HG03060 (cell line): ENCODE measurements around the gene CASZ1.

Experiments used
- ATAC-seq: cut with Tn5 transposase; IDR thresholded peaks from one replicate; pipeline ENCODE4 v1.9.1; 2021; ENCODE audit warnings: low read depth, moderate number of reproducible peaks; ENCODE audit not compliant: unreplicated experiment

CASZ1 gene

DNA sequence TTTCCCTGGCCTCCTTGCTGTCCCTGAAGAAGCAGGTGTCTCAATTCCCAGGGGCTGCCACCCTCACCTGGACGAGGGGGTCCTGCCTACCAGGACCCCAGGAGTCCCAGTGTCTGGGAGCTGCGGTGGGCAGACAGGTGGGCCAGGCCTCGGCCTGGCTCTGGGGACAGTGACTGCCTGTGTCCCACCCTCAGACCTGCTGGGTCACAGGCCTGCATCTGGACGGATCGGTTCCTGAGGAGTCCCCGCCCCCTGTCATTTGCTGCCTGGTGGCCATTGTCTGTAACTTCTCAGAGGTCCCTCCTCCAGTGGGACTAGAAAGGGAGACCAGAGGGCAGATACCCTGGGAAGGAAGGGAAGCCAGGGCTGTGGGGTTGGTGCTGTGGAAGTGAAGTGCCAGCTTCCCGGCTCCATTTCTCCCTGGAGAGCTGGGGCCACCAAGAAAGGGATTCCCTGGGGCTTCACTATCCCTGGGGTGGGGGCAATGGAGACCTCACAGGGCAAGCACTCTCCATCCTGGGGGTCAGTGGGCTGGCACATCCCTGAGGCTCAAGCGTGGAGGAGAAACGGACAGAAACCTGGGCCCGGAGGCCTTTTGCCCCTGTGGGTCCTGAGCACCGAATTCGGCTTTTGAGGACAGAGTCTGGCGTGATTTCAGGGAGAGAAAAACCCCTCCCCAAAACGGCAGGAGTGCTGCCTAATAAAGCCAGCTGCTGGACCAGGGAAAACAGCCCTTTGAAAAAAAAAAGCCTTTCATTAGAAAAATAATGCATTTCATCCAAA, 164.4 kb downstream of the CASZ1 start:
- no peak for ATAC-seq

DNA sequence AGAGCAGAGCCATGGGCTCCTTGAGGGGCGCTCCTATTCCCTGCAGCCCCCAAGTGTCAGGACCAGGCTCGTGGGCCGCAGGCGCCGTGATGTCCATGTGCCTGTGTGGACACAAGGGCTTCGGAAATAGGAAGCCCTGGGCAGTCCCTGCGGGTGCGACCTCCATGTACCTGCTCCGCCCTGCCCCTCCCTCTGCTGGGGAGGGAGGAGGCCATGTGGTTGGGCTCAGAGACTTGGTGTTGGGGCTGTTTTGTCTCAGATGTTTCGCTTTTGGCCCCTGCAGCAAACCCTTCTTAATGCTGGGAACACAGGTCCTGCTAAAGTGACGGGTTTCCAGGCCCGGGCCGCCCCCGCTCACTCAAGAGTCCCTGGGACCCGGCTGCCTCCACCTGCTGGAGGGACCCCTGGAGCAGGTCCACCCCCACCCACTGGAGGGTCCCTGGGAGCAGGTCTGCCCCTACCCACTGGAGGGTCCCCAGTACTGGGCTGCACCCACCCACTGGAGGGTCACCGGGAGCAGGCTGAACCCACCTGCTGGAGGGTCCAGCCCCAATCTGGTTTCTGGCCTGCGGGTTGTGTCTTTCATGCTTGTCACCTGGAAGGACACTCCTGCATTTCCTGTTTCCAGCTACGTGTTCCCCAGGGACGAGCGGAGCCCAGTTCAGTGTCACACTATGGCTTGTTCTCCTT, 165.2 kb downstream of the CASZ1 start:
- no peak for ATAC-seq

DNA sequence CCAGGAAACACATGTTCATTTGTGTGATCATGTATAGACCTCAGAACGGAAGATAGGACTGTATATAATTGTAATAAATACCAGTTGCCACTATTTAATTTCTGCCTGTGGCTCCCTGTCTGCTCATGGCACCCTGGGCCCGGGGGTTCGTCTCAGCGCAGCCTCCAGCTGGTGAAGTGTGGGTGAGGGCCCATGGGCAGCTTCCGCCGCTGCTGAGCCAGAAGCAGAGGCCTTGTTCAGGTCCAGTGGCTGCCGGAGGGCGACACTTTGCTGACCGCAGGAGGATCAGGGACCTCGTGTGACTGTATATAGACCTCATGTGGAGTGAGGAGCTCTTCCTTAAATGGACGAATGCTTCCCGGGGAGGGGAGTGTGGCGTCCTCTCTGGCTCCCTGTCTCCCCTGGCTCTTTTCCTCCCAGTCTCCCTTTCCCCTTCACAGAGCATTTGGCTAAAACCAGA, 165.8 kb downstream of the CASZ1 start:
- no peak for ATAC-seq

DNA sequence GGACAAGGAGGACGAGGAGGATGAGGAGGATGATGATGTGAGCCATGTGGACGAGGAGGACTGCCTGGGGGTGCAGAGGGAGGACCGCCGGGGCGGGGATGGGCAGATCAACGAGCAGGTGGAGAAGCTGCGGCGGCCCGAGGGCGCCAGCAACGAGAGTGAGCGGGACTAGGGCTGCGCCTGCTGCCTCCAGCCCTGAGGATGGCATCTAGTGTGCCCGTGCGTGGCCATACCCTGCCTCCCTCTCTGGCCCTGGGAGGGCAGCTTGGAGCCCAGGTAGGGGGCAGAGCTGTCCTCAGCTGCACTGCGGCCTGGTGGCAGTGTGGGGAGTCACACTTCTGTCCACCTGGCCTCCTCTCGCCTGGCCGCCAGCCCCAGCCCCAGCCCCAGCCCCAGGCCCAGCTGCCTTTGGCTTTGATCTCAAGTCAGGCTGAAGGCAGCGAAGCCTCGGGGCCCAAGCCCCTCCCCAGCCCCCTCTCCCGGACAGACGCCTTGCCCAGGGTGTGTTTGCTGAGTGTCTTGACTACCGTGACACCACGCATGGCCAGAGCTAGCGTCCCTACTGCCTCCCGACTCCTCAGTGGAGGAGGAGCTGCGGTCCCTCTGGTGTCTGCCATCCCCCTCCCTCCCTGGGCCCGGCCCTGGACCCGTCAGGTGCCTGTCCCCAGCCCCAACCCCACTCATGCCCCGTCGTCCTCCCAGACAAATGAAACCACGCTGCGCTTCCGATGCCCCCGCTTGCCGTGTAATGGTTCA, 166.5 kb downstream of the CASZ1 start:
- no peak for ATAC-seq

DNA sequence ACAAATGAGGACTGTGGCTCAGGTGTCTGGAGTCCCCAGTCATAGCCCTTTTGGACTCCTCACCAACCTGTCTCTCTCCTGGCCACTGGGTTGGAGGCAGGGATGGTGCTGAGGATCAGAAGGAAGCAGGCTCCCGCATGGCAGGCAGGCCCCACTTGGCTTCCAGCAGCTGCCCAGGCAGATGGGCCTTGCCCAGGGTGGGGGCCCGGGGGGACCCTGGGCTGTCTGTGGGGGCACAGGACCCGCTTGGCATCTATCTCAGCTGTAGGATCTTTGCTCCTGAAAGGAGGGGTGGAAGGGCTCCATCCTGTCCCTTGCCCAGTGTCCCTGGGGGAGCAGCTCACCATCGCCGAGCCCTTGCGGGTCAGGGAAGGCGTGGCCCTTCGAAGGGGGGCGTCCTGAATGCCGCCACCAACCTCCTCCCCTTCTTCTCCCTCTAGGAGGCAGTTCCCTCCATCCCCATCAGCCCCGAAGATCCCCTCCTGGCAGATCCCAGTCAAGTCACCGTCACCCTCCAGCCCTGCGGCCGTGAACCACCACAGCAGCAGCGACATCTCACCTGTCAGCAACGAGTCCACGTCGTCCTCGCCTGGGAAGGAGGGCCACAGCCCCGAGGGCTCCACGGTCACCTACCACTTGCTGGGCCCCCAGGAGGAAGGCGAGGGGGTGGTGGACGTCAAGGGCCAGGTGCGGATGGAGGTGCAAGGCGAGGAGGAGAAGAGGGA, 167.2 kb downstream of the CASZ1 start:
- no peak for ATAC-seq

DNA sequence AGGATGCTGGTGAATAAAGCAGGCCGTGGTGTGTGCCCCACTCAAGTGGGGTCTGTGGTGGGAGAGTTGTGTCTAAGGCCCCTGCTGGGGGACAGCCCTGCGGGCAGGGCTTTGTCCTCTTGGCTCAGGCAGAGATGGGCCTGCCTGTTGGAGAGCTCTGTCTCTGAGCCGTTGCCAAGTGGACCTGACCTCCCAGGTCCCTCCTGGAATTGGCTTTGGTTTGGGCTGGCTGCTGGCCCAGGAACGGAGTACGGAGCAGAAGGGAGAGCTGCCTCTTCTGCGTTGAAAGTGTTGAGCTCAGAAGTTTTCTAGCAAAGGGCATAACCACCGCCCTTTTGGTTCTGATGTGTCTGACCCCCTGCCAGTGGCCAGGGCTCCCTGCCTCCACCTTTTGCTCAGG, 167.8 kb downstream of the CASZ1 start:
- ATAC-seq, result no peak

DNA sequence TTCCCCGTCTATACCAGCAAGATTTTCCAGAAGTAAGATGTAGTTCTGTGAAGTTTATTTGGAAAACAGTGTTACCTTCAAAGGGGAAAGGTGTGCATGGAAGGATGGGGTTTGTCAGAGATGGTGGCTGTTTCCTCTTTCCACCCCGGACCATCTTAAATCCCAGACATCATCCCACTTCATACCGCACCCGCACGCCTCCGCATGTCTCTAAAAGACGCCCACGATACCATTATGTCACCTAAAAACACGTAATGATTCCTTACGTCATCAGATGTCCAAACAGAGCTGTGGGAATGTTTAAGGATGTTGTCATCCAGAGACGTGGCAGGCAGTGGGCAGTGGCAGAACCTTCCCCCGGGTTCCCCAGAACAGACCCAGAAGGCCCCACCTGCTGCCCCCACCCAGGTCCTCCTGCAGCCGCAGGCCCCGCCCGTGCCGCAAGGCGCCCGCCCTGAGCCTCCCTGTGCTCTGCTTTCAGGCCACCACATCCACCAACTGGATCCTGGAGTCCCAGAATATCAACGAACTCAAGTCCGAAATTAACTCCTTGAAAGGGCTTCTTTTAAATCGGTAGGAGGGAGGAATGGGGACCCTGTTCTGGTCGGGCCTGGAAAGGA, 169.5 kb downstream of the CASZ1 start:
- ATAC-seq, result no peak

DNA sequence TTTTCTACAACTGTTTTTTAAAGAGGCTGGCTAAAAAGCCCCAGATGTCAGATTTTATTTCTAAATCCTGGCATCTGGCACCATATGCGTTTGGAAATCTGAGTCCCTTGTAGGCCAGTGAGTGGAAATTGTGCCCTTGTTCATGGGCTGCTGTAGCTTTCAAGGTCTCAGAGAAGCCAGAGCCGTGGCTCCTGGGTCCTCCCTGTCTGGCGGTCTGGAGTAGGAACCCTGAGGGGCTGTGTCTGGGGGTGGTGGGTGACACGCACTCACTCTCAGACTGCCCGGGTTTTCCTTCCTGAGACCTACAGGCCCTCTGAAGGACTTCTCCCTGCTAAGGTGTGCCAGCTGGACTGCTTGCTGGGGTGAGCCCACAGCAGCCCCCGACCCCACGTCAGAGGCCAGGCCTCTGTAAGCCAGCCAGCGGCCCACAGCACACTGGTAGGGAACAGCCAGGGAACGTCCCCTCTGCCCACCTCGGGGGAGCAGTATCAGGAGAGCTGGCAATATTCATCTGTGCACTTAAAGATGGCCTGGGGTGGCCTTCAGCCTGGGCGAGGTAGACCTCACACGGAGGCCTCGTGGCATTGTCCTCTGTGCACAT, 170.2 kb downstream of the CASZ1 start:
- no peak for ATAC-seq

DNA sequence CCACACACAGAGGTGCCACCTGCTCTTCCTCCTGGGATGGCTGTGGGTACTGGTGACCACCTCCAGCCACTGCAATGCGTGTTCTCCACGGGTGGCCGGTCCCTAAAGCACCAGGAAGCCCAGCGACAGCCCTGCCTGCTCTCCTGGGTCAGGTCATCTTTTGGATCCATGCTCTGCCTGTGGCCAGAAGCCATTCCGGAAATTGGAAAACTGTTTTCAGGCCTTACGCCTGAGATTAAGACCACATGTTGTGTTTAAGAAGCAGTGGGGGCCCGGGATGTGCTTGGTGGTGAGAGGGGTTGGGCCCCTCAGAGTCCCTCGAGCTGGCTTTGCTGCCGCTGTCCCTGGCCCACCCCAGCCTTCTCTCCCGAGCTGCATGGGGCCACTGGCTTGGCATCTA, 170.9 kb downstream of the CASZ1 start:
- ATAC-seq, result no peak

DNA sequence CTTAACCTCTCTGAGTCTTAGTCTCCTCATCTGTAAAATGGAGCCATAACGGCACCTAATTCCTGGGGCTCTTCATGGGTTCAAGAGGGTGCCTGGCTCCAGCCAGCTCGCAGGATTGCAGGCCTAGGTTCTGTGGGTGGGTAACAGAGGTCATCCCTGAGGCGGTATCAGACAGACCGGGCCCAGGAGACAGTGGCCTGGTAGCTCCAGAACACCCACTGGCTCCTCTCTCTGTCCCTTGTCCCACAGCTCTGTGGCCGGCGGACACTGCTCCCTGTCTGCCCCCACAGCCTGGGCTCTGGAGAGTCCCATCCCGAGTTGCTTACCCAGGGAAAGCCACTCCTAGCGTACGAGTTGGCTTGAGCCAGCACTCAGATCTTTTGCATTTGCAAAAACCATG, 171.4 kb downstream of the CASZ1 start:
- no peak for ATAC-seq

DNA sequence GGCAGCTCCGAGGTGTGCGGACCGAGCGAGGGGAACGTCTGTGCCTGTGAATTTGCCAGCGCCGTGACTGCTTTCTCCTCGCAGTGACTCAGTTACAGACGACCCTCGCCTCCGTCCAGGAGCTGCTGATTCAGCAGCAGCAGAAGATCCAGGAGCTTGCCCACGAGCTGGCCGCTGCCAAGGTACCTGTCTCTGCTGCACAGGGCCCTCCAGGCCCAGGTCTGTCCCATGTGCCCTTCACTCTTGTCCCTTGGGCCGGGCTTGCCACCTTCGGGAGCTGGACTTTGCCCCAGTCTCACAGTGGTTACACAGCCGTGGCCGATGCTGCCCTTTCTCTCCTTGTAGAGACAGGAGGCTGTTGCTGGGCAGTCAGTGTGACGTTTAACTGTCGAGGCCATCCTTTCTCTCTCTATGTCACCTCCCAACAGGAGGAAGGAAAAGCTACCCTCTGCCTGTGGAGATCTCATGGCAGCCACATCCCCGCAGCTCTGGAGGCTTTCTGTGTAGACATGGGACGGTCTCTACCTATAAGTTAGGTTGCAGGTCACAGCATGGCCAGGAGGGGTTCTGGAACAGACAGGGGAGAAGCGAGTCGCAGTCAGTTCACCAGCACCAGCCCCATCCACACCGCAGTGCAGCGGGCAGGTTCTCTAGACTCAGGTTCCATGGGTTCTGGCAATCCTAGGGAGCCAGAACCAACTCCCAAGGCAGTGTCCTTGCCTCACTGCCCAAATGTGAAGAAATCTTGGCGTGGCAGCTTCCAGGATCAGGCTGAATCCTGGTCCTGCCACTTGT, 172.0 kb downstream of the CASZ1 start:
- ATAC-seq, result no peak

DNA sequence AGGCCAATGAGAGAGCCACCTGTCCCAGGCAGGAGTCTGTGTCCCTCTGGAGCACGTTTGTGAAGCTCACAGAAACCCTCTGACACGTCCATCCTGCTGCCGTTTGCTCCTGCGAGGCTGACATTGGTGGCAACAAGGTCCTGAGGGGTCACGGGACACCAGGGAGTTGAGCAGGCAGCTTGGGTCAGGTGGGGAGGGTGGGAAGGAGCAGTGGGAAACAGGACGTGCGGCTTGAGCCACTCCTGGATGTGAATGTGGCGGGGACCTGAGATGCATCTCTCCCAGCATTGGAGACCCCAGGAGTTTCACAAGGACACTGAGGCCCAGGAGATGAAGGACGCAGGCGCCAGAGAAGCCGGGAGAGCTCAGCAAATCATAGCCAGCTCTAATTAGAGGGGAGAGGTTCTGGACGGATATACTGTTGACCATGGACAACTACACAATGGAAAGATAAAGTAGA, 172.7 kb downstream of the CASZ1 start:
- ATAC-seq, result no peak

DNA sequence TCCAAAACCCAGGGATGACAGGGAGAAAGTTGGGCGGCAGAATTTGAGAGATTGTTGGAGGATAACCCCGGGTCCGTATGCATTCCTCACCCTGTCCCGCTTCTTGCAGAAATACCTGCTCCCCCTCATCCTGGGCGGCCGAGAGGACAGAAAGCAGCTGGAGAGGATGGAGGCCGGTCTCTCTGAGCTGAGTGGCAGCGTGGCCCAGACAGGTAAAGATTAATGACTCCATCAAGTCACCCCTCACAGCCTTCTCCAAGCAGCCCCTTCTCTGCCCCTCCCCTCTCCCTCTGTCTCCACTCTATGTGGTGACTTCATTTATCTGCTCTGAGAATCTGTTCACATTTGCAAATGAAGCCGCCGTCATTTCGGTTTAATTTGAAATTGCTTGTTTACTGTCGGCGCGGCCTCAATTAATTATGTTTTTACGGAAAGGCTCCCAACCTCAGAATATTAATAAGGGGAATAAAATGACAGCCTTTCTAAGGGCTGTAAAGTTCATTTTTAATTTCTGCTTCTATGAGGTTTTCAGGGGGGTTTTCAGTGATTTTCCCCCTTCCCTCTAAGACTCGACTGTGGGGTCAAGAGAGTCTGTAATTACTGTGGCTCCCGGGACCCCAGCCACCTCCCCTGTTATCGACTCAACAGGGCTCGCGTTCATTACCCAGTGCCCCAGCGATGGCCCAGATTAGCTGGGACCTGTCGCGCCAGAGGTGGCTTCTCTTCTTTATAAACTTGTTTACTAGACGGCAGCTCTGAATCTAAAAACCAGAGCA, 173.3 kb downstream of the CASZ1 start:
- ATAC-seq, result no peak

DNA sequence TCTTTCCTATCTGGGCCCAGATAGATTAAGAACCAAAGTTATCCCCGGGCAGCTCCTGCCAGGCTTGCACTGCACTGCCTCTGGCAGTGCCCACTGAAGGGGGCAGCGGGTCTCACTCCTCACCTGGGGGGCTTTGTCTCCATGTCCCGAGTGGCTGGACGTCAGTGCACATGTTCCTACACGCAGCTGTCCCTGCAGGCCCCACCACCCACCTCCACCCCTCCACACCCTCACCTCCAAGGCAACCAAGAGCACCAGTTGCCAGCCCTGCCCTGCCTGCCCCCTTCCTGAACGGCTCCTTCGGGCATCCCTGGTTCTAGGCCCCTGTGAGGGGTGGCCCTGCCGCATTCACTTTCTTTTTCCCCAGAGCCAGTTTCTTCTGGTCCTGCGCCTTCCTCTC, 174.5 kb downstream of the CASZ1 start:
- no peak for ATAC-seq

DNA sequence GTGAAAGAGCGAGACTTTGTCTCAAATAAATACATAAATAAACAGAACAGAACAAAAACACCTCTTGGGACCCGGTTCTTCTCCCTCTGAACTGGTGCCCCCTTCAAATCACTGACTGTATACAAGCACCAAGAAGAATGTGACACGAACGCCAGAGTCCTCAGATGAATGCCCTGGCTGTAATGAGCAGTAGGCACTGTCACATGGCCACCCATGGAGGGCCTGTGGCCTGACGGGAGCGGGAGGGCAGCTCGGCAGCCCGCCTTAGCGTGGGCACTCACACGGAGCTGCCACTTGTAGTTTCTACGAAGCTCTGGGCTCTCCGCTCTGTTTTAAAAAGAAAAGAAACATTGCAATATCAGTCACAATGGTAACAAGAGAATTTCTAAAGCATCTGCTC, 175.7 kb downstream of the CASZ1 start:
- no peak for ATAC-seq

DNA sequence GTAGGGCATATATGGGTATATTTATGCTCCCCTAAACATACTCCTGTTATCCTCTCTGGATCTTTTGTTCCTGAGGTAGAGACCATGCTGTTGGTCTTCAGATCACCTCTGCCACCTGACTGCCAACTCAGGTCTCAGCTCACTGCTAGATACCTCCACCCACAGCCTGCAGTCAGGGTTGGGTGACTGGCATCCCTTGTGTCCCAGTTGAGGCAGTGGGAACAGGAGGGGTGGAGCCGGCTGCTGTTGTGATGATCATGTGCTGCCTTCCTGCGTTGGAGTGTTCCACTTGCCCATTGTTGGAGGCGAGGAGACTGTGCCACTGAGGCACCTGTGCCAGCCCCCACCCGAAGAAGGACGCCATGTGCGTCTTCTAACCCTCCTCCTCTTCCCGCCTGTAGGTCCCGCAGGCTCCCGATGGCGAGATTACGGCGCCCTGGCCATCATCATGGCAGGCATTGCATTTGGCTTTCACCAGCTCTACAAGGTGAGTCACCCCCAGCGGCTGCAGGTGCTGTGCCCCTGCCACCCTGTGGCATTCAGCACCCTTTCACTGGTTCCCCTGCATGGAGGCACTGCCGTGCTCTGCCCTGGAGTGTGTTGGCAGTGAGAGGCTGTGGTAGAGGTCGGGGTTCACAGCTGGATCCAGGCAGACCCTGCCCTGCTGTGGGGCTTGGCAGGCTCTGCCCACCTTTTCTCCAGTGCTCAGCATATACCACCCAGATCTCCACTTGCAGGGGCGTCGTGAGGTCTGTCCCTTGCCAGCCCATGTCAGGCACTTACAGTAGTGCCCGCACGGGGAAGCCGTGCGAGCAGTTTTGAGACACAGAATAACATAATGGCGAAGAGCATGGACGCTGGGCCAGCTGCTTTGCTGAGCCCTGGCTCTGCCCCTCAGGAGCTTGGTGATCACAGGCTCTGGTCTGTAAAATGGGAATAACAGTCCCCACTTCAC, 178.2 kb downstream of the CASZ1 start:
- ATAC-seq, result no peak

DNA sequence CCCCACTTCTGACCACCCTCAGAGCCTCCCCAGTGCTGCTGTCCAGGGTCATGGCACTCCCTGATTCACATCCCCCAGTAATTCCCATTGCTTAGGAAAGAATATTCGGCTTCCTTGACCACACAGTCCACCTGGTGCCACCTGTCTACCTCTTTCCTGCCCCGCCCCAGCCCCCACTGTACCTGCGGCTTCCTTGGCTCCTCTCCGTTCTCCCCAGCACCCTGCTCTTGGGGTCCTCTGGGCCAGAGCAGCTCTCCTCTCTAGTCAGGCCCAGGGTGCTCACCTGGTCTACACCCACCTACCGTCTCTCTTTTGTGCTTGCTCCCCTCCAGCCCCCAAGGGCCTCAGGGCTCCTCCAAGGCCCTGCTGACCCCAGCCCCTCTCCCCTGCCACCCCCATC, 179.1 kb downstream of the CASZ1 start:
- no peak for ATAC-seq
